ENCODE data around the gene PPP4R4.

The PPP4R4 gene

DNA sequence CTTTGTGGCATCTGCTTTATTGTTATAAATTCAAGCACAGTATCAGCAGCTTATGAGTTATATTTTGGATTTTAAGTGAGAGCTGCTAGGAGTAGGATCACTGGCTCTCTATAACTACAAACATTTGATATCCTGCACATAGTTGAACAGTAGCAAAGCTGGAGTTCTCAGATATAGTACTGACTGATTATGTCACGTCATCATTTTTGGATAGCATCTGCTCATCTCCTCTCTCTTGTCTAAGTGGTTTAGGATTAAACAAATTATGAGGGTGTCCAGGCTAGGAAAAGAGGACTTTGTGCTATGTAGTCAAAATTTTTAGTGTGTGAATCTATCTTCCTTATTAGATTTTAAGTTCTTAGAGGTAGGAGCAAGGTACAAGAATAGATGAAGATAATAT is 18.4 kb downstream of the PPP4R4 start:
- H3K27me3 ChIP-seq (ENCODE audit: low read depth, low read length) = no peaks in the 10 kb centered on the region
- no peaks in the 10 kb centered on the region for H3K79me2 ChIP-seq (ENCODE audit: low read length)
- no peaks in the 10 kb centered on the region for H3K9me3 ChIP-seq (ENCODE audit: insufficient read depth, low read length)
- H3K4me2 ChIP-seq (ENCODE audit: low read length) = no peak overlapping the region
- H3K9ac ChIP-seq (ENCODE audit: low read length) = no peak overlapping the region
- H3K4me1 ChIP-seq (ENCODE audit: low read length) = no peaks in the 10 kb centered on the region
- no peak overlapping the region for H2AFZ ChIP-seq (ENCODE audit: low read depth, low read length)
- TF ChIP-seq, protein P1, sequence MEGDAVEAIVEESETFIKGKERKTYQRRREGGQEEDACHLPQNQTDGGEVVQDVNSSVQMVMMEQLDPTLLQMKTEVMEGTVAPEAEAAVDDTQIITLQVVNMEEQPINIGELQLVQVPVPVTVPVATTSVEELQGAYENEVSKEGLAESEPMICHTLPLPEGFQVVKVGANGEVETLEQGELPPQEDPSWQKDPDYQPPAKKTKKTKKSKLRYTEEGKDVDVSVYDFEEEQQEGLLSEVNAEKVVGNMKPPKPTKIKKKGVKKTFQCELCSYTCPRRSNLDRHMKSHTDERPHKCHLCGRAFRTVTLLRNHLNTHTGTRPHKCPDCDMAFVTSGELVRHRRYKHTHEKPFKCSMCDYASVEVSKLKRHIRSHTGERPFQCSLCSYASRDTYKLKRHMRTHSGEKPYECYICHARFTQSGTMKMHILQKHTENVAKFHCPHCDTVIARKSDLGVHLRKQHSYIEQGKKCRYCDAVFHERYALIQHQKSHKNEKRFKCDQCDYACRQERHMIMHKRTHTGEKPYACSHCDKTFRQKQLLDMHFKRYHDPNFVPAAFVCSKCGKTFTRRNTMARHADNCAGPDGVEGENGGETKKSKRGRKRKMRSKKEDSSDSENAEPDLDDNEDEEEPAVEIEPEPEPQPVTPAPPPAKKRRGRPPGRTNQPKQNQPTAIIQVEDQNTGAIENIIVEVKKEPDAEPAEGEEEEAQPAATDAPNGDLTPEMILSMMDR (IDR thresholded peaks at IDR 0.05; ENCODE audit: low read depth, low read length) = no peak
- no peak for TF ChIP-seq EZH2phosphoT487 (IDR thresholded peaks at IDR 0.05; ENCODE audit: low read depth)
- H3K36me3 ChIP-seq (replicated peaks; ENCODE audit: low read depth, low read length) = no peaks in the 10 kb centered on the region
- H4K20me1 ChIP-seq (ENCODE audit: insufficient read depth, low read length) = no peaks in the 10 kb centered on the region
- H3K27ac ChIP-seq (ENCODE audit: low read length) = no peak overlapping the region
- no peak overlapping the region for H3K4me3 ChIP-seq (ENCODE audit: low read length)

DNA sequence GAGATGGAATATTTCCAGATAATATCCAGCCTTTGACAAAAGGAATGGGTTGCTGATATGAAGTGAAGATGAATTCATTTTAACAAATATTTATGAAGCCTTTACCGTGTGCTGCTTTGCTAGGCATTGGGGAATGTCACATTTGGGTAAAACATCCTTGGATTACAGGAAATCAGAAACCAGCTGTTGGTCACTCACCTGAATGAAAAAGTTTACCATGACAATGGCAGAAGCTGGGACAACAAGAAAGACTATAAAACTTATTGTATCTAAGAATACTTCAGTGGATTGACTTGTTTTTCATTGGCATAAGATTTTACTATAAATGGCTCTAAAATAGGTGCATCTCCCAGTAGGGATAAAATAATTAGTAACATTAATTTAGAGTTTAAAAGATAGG is 19.7 kb downstream of the PPP4R4 start:
- Histone ChIP-seq H2AFZ (ENCODE audit: low read depth, low read length) (no peak overlapping the region), H4K20me1 (ENCODE audit: insufficient read depth, low read length) (no peaks in the 10 kb centered on the region), H3K27ac (ENCODE audit: low read length) (no peak overlapping the region), H3K36me3 (replicated peaks; ENCODE audit: low read depth, low read length) (no peaks in the 10 kb centered on the region), H3K27me3 (ENCODE audit: low read depth, low read length) (no peaks in the 10 kb centered on the region), H3K4me3 (ENCODE audit: low read length) (no peak overlapping the region), H3K9ac (ENCODE audit: low read length) (no peak overlapping the region), H3K4me2 (ENCODE audit: low read length) (no peak overlapping the region), H3K9me3 (ENCODE audit: insufficient read depth, low read length) (no peaks in the 10 kb centered on the region), H3K4me1 (ENCODE audit: low read length) (no peaks in the 10 kb centered on the region), H3K79me2 (ENCODE audit: low read length) (no peaks in the 10 kb centered on the region)
- TF ChIP-seq, protein P1 (IDR thresholded peaks at IDR 0.05; ENCODE audit: low read depth, low read length) = no peak
- TF ChIP-seq EZH2phosphoT487 (IDR thresholded peaks at IDR 0.05; ENCODE audit: low read depth) = no peak

DNA sequence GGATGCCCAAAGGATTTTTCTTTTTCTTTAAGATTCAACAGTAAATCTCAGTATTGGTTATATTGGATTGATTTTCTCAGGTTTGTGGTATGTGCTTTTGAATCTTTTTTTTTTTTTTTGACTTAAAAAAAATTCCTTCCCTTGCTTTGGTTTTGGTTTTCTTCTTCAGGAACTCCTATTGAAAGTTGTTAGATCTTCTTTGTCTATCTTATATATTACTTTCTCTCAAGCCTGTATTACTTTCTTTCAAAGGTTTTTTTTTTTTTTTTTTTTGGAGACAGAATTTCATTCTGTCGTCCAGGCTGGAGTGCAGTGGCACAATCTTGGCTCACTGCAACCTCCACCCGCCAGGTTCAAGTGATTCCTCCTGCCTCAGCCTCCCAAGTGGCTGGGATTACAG is 21.9 kb downstream of the PPP4R4 start:
- Histone ChIP-seq H4K20me1 (ENCODE audit: insufficient read depth, low read length) (no peaks in the 10 kb centered on the region), H3K79me2 (ENCODE audit: low read length) (no peaks in the 10 kb centered on the region), H3K9ac (ENCODE audit: low read length) (no peak overlapping the region), H3K9me3 (ENCODE audit: insufficient read depth, low read length) (no peaks in the 10 kb centered on the region), H3K4me1 (ENCODE audit: low read length) (no peaks in the 10 kb centered on the region), H3K27me3 (ENCODE audit: low read depth, low read length) (no peaks in the 10 kb centered on the region), H2AFZ (ENCODE audit: low read depth, low read length) (no peak overlapping the region), H3K4me3 (ENCODE audit: low read length) (no peak overlapping the region), H3K4me2 (ENCODE audit: low read length) (no peak overlapping the region), H3K36me3 (replicated peaks; ENCODE audit: low read depth, low read length) (no peaks in the 10 kb centered on the region), H3K27ac (ENCODE audit: low read length) (no peak overlapping the region)
- TF ChIP-seq EZH2phosphoT487 (IDR thresholded peaks at IDR 0.05; ENCODE audit: low read depth) = no peak
- TF ChIP-seq, protein P1 (IDR thresholded peaks at IDR 0.05; ENCODE audit: low read depth, low read length) = no peak

DNA sequence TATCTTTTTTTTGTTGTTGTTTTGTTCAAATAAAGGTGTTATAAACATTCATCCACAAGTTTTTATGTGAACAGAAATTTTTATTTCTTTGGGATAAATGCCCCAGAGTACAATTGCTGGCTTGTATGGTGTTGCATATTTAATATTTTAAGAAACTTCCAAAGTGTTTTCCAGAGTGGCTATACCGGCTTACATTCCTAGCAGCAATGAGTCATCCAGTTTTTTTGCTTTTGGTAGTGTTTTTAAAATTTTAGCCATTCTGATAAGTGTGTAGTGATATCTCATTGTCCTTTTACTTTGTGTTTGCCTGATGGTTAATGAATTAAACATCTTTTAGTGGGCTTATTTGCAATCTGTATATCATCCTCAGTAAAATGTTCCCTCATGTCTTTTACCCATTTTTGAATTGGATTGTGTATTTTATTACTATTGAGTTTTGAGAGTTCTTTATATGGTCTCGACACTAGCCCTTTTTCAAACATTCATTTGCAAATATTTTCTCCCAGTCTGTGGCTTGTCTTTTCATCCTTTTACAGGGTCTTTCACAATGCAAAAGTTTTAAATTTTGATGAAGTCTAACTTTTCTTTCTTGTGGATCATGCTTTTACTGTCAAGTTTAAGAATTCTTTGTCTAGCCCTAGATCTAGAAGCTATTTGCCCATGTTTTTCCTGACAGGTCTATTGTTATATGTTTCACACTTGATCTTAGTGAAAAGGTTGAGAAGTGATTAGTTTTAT is 29.5 kb downstream of the PPP4R4 start:
- H3K27me3 ChIP-seq (ENCODE audit: low read depth, low read length) = no peaks in the 10 kb centered on the region
- no peaks in the 10 kb centered on the region for H3K36me3 ChIP-seq (replicated peaks; ENCODE audit: low read depth, low read length)
- no peak overlapping the region for H2AFZ ChIP-seq (ENCODE audit: low read depth, low read length)
- no peak overlapping the region for H3K27ac ChIP-seq (ENCODE audit: low read length)
- no peak overlapping the region for H3K4me2 ChIP-seq (ENCODE audit: low read length)
- H3K4me3 ChIP-seq (ENCODE audit: low read length) = no peak overlapping the region
- TF ChIP-seq, protein P1 (IDR thresholded peaks at IDR 0.05; ENCODE audit: low read depth, low read length) = no peak
- no peak for TF ChIP-seq EZH2phosphoT487 (IDR thresholded peaks at IDR 0.05; ENCODE audit: low read depth)
- no peaks in the 10 kb centered on the region for H3K79me2 ChIP-seq (ENCODE audit: low read length)
- no peaks in the 10 kb centered on the region for H3K9me3 ChIP-seq (ENCODE audit: insufficient read depth, low read length)
- no peaks in the 10 kb centered on the region for H4K20me1 ChIP-seq (ENCODE audit: insufficient read depth, low read length)
- no peaks in the 10 kb centered on the region for H3K4me1 ChIP-seq (ENCODE audit: low read length)
- no peak overlapping the region for H3K9ac ChIP-seq (ENCODE audit: low read length)

Data from OCI-LY3 (cell line).